IPS-20b (cell line): ENCODE measurements around the gene PDE2A.

Experiments used
- H3K27ac ChIP-seq: one replicate; pipeline ENCODE4 v1.5.1; 2013; ENCODE audit warnings: low read length
- H3K27me3 ChIP-seq: 2 replicates; pipeline ENCODE4 v1.6.1; 2013; ENCODE audit warnings: mild to moderate bottlenecking, low read length, inconsistent platforms; ENCODE audit not compliant: insufficient read depth
- H3K36me3 ChIP-seq: 2 replicates; pipeline ENCODE4 v1.6.1; 2013; ENCODE audit warnings: low read depth, mild to moderate bottlenecking, inconsistent platforms, low read length, moderate library complexity; ENCODE audit not compliant: insufficient read depth
- H3K4me1 ChIP-seq: 2 replicates; pipeline ENCODE4 v1.6.1; 2013; ENCODE audit warnings: mild to moderate bottlenecking, control low read depth, inconsistent platforms, low read length, moderate library complexity; ENCODE audit not compliant: insufficient read depth
- H3K4me3 ChIP-seq: 2 replicates; pipeline ENCODE4 v1.5.1; 2013; ENCODE audit warnings: mild to moderate bottlenecking, low read length, inconsistent platforms
- H3K9ac ChIP-seq: 2 replicates; pipeline ENCODE4 v1.6.1; 2013; ENCODE audit warnings: low read depth, mild to moderate bottlenecking, inconsistent platforms, low read length, moderate library complexity
- H3K9me3 ChIP-seq: 2 replicates; pipeline ENCODE4 v1.6.1; 2013; ENCODE audit warnings: mild to moderate bottlenecking, low read depth, low read length, inconsistent platforms; ENCODE audit not compliant: insufficient read depth

PDE2A gene

GRCh38 chr11:72669527-72669926, 4.7 kb downstream of the PDE2A start:
- peaks cover 33% of the 10 kb centered on the region for H3K27me3 ChIP-seq

GRCh38 chr11:72668629-72669347, 5.4 kb downstream of the PDE2A start:
- H3K4me1 ChIP-seq: no peaks in the 10 kb centered on the region; the same call in 1 of the 2 replicates
- no peak overlapping the region for H3K27ac ChIP-seq
- H3K36me3 ChIP-seq: no peaks in the 10 kb centered on the region
- H3K27me3 ChIP-seq: peaks cover 26% of the 10 kb centered on the region
- no peak overlapping the region for H3K9ac ChIP-seq
- H3K4me3 ChIP-seq: no peak overlapping the region
- H3K9me3 ChIP-seq: peaks cover 10% of the 10 kb centered on the region; the same call in 1 of the 2 replicates

More at GRCh38 chr11:72669527-72669926, 4.7 kb downstream of the PDE2A start:
- Histone ChIP-seq H3K4me3 (no peak overlapping the region), H3K9me3 (peaks cover 10% of the 10 kb centered on the region; the same call in 1 of the 2 replicates), H3K36me3 (no peaks in the 10 kb centered on the region), H3K9ac (no peak overlapping the region), H3K4me1 (no peaks in the 10 kb centered on the region; the same call in 1 of the 2 replicates), H3K27ac (no peak overlapping the region)

- Histone ChIP-seq H3K4me3 (no peak overlapping the region), H3K27me3 (peaks cover 3% of the 10 kb centered on the region; the same call in 1 of the 2 replicates), H3K27ac (no peak overlapping the region), H3K4me1 (no peaks in the 10 kb centered on the region; the same call in 1 of the 2 replicates), H3K9me3 (peaks cover 10% of the 10 kb centered on the region; the same call in 1 of the 2 replicates), H3K9ac (no peak overlapping the region), H3K36me3 (no peaks in the 10 kb centered on the region)
These were observed 8.2 kb downstream of the PDE2A start for GRCh38 chr11:72665911-72666472.

GRCh38 chr11:72662036-72662435, 12.2 kb downstream of the PDE2A start:
- H3K27ac ChIP-seq: no peak overlapping the region
- no peaks in the 10 kb centered on the region for H3K4me1 ChIP-seq
- no peaks in the 10 kb centered on the region; the same call in 1 of the 2 replicates for H3K27me3 ChIP-seq
- H3K36me3 ChIP-seq: no peaks in the 10 kb centered on the region
- H3K4me3 ChIP-seq: no peak overlapping the region
- H3K9ac ChIP-seq: no peak overlapping the region
- H3K9me3 ChIP-seq: peaks cover under 1% of the 10 kb centered on the region; the same call in 1 of the 2 replicates

- Histone ChIP-seq H3K4me3 (no peak overlapping the region), H3K36me3 (no peaks in the 10 kb centered on the region), H3K9ac (no peak overlapping the region), H3K27ac (no peak overlapping the region), H3K27me3 (no peaks in the 10 kb centered on the region; the same call in 1 of the 2 replicates), H3K9me3 (no peaks in the 10 kb centered on the region), H3K4me1 (no peaks in the 10 kb centered on the region)
These were observed 12.7 kb downstream of the PDE2A start for GRCh38 chr11:72661486-72661885.

GRCh38 chr11:72658989-72659640, 15.1 kb downstream of the PDE2A start:
- Histone ChIP-seq H3K27me3 (no peaks in the 10 kb centered on the region), H3K27ac (no peak overlapping the region), H3K9ac (no peak overlapping the region), H3K36me3 (no peaks in the 10 kb centered on the region), H3K4me3 (no peak overlapping the region), H3K9me3 (no peaks in the 10 kb centered on the region), H3K4me1 (no peaks in the 10 kb centered on the region)

GRCh38 chr11:72657411-72658100, 16.7 kb downstream of the PDE2A start:
- Histone ChIP-seq H3K4me3 (no peak overlapping the region), H3K9ac (no peak overlapping the region), H3K27ac (no peak overlapping the region), H3K36me3 (no peaks in the 10 kb centered on the region), H3K4me1 (peaks cover 3% of the 10 kb centered on the region; the same call in 1 of the 2 replicates), H3K27me3 (no peaks in the 10 kb centered on the region), H3K9me3 (no peaks in the 10 kb centered on the region)

GRCh38 chr11:72655896-72656464, 18.2 kb downstream of the PDE2A start:
- H3K4me3 ChIP-seq: no peak overlapping the region
- H3K4me1 ChIP-seq: peaks cover 3% of the 10 kb centered on the region; the same call in 1 of the 2 replicates
- H3K27ac ChIP-seq: no peak overlapping the region
- H3K9me3 ChIP-seq: no peaks in the 10 kb centered on the region
- H3K27me3 ChIP-seq: no peaks in the 10 kb centered on the region
- H3K36me3 ChIP-seq: no peaks in the 10 kb centered on the region
- no peak overlapping the region for H3K9ac ChIP-seq

GRCh38 chr11:72655014-72655413, 19.2 kb downstream of the PDE2A start:
- Histone ChIP-seq H3K27ac (no peak overlapping the region), H3K4me3 (no peak overlapping the region), H3K36me3 (no peaks in the 10 kb centered on the region), H3K9ac (no peak overlapping the region), H3K27me3 (no peaks in the 10 kb centered on the region), H3K9me3 (no peaks in the 10 kb centered on the region), H3K4me1 (peaks cover 3% of the 10 kb centered on the region; the same call in 1 of the 2 replicates)

- peaks cover 3% of the 10 kb centered on the region; the same call in 1 of the 2 replicates for H3K4me1 ChIP-seq
- no peak overlapping the region for H3K9ac ChIP-seq
- H3K9me3 ChIP-seq: no peaks in the 10 kb centered on the region
- no peaks in the 10 kb centered on the region for H3K36me3 ChIP-seq
- no peak overlapping the region for H3K27ac ChIP-seq
- H3K4me3 ChIP-seq: no peak overlapping the region
- H3K27me3 ChIP-seq: no peaks in the 10 kb centered on the region
These were observed 20.6 kb downstream of the PDE2A start for GRCh38 chr11:72653649-72654048.
